Adrenal gland (tissue), 12 donors: Measurements from ENCODE around the gene MGMT. TPM values are rescaled to one million over a fixed set of nuclear protein-coding genes. Genes with fewer than 3 reads are reported as not detected.
"Not testable (repeated sequence)": the region's sequence is repeated elsewhere in the genome, so short reads cannot be mapped to it uniquely, and the experiment has no call there.

Experiments
- DNase-seq, 7 donors: peaks; one replicate each; pipeline ENCODE4 v3.0.0-alpha.2; 2019 to 2020
- H3K27ac ChIP-seq, 5 donors: fragments of 200-600 bp; sonication (generic) in 4 of 5; 1 replicate in 3 of 5; 2 replicates in 2 of 5; pipeline versions ENCODE4 v1.5.1 to v1.8.0; 2016 to 2020; ENCODE audit warnings: mild to moderate bottlenecking in 1 of 5
- H3K27me3 ChIP-seq: fragments of 200-600 bp; 2 replicates; pipeline ENCODE4 v1.8.0; 2021
- H3K36me3 ChIP-seq, 2 donors: fragments of 200-600 bp; replicated peaks in 1 of 2; 1 replicate in 1 of 2; 2 replicates in 1 of 2; pipeline versions ENCODE4 v1.5.1 to v1.8.0; 2018 to 2022
- H3K4me1 ChIP-seq, 2 donors: fragments of 200-600 bp; replicated peaks in 1 of 2; 1 replicate in 1 of 2; 2 replicates in 1 of 2; pipeline versions ENCODE4 v1.5.1 to v1.8.0; 2018 to 2021
- H3K4me3 ChIP-seq, 4 donors: fragments of 200-600 bp; sonication (generic) in 3 of 4; one replicate each; pipeline ENCODE4 v1.5.1; 2016 to 2018
- H3K9me3 ChIP-seq, 3 donors: fragments of 200-600 bp; sonication (generic) in 1 of 3; replicated peaks in 1 of 3; 1 replicate in 2 of 3; 2 replicates in 1 of 3; pipeline versions ENCODE4 v1.5.1 to v1.8.0; 2016 to 2021
- POLR2A ChIP-seq, 2 donors: fragments of 450-650 bp; IDR thresholded peaks; one replicate each; pipeline ENCODE4 v1.6.1; 2017; ENCODE audit warnings: antibody characterized with exemption in 2 of 2, mild to moderate bottlenecking in 2 of 2, moderate library complexity in 1 of 2
- WGBS, 4 donors: extraction: QIAGEN DNeasy Blood & Tissue Kit in 2 of 4; methylation state at CpG; one replicate each; pipeline versions ENCODE4 v1.1.5 to v1.1.7; 2013 to 2017; 5-methylcytosine and 5-hydroxymethylcytosine counted together
- intact Hi-C, 2 donors: fragments of 100-400 bp; cut with DNase I; formaldehyde crosslinking; loops; one replicate each; pipeline versions ENCODE4 v1.14.1 to v1.15.0; 2022 to 2023
- polyA plus RNA-seq, 3 donors: library from polyadenylated mRNA; stranded (reverse); fragments of 200-250 nt in 2 of 3; fragments of 350-450 nt in 1 of 3; fragmentation: Illumina TruSeq in 1 of 3; extraction: RNeasy Lipid Tissue Mini Kit (QIAGEN cat#74804) in 1 of 3; gene quantifications; one replicate each; pipeline ENCODE4 v1.2.3, GENCODE V29; 2013 to 2014
- total RNA-seq, 9 donors: library from RNA; depleted of rRNA in 4 of 9; stranded (reverse); fragments of >200 nt in 4 of 9; fragments of 120-200 nt in 1 of 9; fragmentation: NEBNext Ultra II Directional in 1 of 9; extraction: Animal tissue kit (Norgen Biotek cat#: 25700) in 1 of 9; gene quantifications; one replicate each; pipeline versions ENCODE4 v1.1.0 to v1.2.4, GENCODE V29; 2013 to 2023
- TF ChIP-seq, protein P1 (sequence below), 6 experiments: fragments of 450-650 bp in 4 of 6; fragments of 200-600 bp in 2 of 6; sonication (generic) in 1 of 6; IDR thresholded peaks; 1 replicate in 5 of 6; 2 replicates in 1 of 6; pipeline versions ENCODE4 v1.5.1 to v1.8.0; 2016 to 2021; ENCODE audit warnings: antibody characterized with exemption in 6 of 6, mild to moderate bottlenecking in 2 of 6, moderate library complexity in 1 of 6
- donor health status: healthy with polysubstance abuse.
- donor health status: Bipolar disorder and iron deficiency.
- donor health status: DM: yes; HTN: yes; CAD: no.
- donor health status: DM: no; HTN: no; CAD: no.
- donor health status: DM: no; HTN: no; CAD: no.
- donor health status: DM: yes; HTN: yes; CAD: no.

The MGMT gene
- total and polyA plus RNA-seq, 12 donors: 3.8 to 35.8 (median 21.2) TPM

DNA sequence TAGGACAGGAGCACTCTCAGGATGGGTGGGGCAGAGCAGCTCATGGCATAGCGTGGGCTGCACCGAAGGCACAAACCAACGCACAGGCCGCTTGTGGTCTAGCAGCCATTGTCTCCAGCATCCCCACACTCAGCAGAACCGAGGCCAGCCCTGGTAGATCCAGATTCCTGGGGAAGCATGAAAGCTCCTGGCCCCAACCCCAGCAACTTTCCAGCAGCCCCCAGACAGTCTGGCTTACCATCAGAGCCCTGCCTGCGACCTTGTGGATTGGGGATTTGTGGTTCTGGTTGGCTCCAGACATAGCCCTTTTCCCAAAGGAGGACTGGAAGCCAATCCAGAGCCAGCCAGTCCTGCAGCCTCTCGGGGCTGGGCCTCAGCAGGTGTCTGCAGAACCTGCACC is 33.8 kb upstream of the MGMT start:
- WGBS, 4 donors: 86 to 87% (median 87%) methylated on average over 5 to 7 of the region's 7 CpGs; no CpG with 5 or more reads in 1 of the 4 donors

DNA sequence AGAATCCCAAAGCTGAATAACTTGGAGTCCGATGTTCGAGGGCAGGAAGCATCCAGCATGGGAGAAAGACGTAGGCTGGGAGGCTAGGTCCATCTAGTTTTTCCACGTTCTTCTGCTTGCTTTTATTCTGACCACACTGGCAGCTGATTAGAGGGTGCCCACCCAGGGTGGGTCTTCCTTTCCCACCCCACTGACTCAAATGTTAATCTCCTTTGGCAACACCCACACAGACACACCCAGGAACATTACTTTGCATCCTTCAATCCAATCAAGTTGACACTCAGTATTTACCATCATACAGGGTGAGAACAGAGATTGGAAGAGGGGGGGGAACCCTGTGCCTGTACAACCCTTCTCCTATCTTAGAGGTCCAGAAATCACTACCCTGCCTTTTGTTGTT is 31.3 kb upstream of the MGMT start:
- DNase-seq, intact Hi-C loops, H3K9me3 ChIP-seq, H3K27ac ChIP-seq, H3K4me3 ChIP-seq, H3K36me3 ChIP-seq, H3K27me3 ChIP-seq, H3K4me1 ChIP-seq: not testable (repeated sequence)
- 77 to 93% (median 86%) methylated on average over 4 of the region's 4 CpGs for WGBS, 4 donors

More for the DNA sequence above, 33.8 kb upstream of the MGMT start:
- no peaks in the 10 kb centered on the region for H3K36me3 ChIP-seq
- intact Hi-C loops: no loop called here
- no peaks in the 10 kb centered on the region for H3K9me3 ChIP-seq
- H3K4me3 ChIP-seq: no peak overlapping the region
- DNase-seq: no peak
- H3K4me1 ChIP-seq: no peaks in the 10 kb centered on the region
- H3K27ac ChIP-seq: no peak overlapping the region
- no peaks in the 10 kb centered on the region for H3K27me3 ChIP-seq
- TF ChIP-seq POLR2A (IDR thresholded peaks at IDR 0.05): no peak
- TF ChIP-seq, protein P1, sequence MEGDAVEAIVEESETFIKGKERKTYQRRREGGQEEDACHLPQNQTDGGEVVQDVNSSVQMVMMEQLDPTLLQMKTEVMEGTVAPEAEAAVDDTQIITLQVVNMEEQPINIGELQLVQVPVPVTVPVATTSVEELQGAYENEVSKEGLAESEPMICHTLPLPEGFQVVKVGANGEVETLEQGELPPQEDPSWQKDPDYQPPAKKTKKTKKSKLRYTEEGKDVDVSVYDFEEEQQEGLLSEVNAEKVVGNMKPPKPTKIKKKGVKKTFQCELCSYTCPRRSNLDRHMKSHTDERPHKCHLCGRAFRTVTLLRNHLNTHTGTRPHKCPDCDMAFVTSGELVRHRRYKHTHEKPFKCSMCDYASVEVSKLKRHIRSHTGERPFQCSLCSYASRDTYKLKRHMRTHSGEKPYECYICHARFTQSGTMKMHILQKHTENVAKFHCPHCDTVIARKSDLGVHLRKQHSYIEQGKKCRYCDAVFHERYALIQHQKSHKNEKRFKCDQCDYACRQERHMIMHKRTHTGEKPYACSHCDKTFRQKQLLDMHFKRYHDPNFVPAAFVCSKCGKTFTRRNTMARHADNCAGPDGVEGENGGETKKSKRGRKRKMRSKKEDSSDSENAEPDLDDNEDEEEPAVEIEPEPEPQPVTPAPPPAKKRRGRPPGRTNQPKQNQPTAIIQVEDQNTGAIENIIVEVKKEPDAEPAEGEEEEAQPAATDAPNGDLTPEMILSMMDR (IDR thresholded peaks at IDR 0.05): no peak

DNA sequence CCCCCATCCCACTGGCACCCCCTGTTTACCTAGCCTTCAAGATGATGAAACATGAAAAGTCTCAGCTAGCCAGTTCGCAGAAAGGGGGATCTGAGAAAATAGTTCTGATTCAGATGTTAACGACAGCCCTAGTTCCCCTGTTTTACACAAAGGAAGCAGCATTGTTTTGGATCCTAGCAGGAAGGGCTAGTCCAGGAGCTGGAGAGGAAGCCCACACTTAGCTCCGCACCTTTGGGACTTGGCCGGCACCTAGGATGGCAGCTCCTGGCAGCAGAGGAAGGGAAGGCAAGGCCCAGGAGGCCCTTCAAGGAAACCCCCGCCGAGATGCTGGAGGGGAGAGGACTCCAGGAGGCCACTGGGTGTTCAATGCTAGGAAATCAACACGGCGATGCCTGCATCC is 29.0 kb upstream of the MGMT start:
- Histone ChIP-seq H3K27me3 (no peaks in the 10 kb centered on the region), H3K4me1 (no peaks in the 10 kb centered on the region), H3K36me3 (no peaks in the 10 kb centered on the region), H3K4me3 (no peak overlapping the region), H3K9me3 (no peaks in the 10 kb centered on the region), H3K27ac (no peak overlapping the region)
- DNase-seq: no peak
- TF ChIP-seq, protein P1 (IDR thresholded peaks at IDR 0.05): no peak
- TF ChIP-seq POLR2A (IDR thresholded peaks at IDR 0.05): no peak
- WGBS, 4 donors: 71 to 88% (median 79%) methylated on average over 7 to 8 of the region's 8 CpGs
- intact Hi-C loops: no loop called here

DNA sequence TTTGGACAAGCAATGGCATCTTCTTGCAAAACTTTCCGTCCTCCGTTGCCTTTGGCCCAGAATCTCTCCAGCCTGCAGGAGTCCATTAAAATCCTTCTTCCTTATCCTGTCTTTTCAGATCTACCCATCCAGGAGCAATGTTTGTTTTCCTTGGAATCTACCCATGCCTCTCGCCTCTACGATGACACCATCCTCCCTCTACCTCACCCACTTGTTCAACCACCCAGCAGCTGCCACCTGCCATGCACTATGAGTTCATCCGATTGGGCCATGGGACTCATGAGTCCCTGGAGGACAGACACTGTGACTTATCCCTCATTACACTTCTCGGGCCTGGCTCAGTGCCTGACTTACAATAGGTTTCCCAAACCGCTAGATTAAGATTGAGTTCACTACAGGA is 26.8 kb upstream of the MGMT start:
- intact Hi-C loops: no loop called here
- TF ChIP-seq, protein P1 (IDR thresholded peaks at IDR 0.05): no peak
- no peak for TF ChIP-seq POLR2A (IDR thresholded peaks at IDR 0.05)
- Histone ChIP-seq H3K27ac (no peak overlapping the region), H3K9me3 (no peaks in the 10 kb centered on the region), H3K36me3 (no peaks in the 10 kb centered on the region), H3K27me3 (no peaks in the 10 kb centered on the region), H3K4me3 (no peak overlapping the region), H3K4me1 (no peaks in the 10 kb centered on the region)
- WGBS, 4 donors: 86 to 90% (median 87%) methylated on average over 7 of the region's 7 CpGs
- no peak for DNase-seq

DNA sequence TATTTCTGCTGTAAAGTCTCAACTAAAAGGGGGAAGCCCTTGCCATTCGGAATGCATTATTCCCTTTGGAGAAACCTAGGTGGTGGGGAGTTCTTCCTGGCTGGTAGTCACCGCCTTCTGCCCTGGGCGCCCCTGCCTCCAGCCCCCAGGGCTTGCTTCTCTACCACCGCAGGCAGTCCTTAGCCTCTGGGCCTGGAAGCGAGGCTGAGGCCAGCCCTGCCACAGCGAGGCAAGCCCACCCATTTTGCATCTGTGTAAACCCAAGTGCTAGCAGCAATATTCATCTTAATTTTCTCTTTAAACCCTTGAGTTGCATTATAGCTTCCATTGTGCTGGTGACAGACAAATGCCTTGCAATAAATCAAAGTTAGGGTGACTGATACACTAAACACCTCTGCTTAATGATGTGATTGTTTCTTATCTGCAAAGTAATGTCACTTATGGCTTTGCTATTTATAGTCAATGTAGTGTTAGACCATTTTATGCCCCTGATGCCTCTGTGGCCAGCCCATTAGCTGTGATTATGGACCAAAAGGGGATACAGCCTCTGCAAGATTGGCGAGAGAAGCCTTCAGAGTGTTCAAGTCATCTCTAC is 26.2 kb upstream of the MGMT start:
- DNase-seq: no peak
- TF ChIP-seq, protein P1 (IDR thresholded peaks at IDR 0.05): no peak
- no peak for TF ChIP-seq POLR2A (IDR thresholded peaks at IDR 0.05)
- Histone ChIP-seq H3K27me3 (no peaks in the 10 kb centered on the region), H3K9me3 (no peaks in the 10 kb centered on the region), H3K27ac (no peak overlapping the region), H3K36me3 (no peaks in the 10 kb centered on the region), H3K4me3 (no peak overlapping the region), H3K4me1 (no peaks in the 10 kb centered on the region)
- intact Hi-C loops: no loop called here
- WGBS, 4 donors: 78 to 87% (median 81%) methylated on average over 5 to 7 of the region's 7 CpGs
